GM18858 (cell line): ENCODE measurements around the gene PTGER4.

ENCODE experiments used
- ATAC-seq: cut with Tn5 transposase; IDR thresholded peaks from one replicate; pipeline ENCODE4 v1.9.1; 2021; ENCODE audit not compliant: unreplicated experiment

PTGER4 gene

DNA sequence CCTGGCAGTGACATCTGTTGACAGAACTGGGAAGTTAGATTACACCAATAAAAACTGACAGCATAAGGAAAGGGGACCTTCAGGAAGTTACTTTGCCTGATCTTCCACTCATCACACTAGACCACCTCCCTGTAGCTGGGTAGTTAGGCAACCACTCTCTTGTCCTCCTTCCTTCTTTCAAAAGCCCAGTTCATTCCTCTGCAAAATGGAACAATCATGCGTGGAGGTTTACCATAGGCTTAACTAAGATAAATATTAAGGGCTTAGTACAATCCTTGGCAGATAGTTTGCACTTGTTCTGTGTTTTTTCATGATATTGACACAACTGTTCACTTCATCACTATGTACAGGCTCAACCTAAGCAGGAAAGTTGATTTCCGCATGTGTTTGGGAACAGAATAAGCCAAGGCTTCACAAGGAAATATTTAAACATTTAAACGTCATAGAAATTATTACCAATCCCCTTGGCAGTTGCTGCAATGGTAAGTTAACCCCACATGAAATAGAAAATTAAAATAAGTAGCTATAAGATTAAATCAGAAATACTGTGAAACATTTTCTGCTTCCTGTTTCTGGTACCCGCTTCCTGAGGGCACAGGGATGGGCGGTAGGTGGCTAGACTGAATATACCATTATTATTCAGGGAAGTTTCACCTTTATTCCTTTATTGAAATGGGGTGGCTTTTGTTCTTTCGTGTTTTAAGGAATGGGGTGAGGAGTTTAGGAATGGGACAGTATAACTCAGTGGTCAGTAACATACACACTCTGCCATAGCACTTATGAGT is 9.9 kb upstream of the PTGER4 start:
- ATAC-seq = no peak

DNA sequence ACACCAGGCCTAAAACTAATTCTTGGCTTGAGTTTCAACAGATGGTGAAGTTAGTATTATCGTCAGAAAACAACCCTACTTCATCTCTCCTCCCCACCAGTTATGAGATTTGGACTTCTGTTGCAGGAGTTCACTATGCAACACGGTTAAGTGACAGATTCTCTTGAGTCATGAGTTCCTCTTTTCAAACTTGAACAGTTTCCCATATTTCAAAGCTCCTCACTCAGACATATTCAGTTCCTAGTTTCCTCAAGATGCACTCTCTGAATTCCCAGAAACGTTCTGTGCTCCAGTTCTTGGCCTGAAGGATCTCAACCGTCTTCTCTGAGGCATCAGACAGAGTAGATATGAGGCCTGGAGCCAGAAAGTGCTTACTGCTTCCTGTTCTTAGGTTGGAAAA is 7.3 kb upstream of the PTGER4 start:
- ATAC-seq = no peak

DNA sequence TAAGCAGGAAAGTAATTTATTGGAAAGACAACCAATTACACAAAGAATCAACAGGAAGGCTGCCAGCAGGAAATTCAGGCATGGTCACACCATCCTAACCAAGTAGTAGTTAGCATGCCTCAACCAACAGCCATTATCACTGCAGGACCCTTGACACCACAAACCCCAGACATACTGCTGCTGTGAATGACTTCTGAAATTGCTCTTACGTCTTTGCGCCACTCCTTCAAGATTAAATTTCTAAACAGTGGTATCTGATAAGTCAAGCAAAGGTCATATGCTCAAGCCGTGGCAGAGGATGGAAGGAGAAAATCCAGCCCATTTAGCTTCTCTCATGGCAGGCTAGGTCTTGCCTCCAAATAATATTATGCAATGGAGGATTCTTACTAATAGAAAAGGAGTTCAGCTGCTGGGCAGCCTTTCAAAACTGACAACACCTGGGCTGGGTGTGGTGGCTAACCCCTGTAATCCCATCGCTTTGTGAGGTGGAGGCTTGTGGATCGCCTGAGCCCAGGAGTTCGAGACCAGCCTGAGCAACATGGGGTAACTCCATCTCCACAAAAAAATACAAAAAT is 5.0 kb upstream of the PTGER4 start:
- ATAC-seq = no peak

DNA sequence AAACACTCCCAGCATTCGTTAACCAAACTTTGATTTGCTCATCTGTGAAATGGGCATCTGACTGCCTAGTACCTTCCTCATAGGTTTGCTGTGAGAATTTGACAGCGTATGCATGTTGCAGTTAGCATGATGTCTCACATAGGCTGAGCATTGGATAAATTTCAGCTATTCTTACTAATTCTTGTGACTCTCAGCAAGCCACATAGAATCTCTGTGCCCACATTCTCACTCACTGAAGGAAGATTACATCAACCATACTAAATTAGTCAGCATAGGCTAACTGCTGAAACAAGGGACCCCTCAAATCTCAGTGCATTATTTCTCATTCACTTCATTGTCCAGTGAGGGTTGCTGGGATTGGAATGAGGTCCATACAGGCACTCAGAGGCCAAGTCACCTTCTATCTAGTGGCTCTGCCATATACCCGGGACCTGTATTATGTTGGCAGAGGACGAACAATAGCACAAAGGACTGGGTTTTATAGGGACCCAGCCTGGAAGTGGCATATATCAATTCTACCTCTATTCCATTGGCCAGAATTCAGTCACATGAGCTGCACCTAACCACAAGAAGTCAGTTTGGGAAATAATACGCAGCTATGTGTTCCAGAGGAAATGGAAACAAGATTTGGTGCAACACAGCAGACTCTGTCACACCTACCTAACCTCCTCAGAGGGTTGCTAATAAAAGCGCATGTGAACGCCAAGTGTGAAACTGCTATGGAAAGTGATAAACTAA is 4.2 kb upstream of the PTGER4 start:
- no peak for ATAC-seq

DNA sequence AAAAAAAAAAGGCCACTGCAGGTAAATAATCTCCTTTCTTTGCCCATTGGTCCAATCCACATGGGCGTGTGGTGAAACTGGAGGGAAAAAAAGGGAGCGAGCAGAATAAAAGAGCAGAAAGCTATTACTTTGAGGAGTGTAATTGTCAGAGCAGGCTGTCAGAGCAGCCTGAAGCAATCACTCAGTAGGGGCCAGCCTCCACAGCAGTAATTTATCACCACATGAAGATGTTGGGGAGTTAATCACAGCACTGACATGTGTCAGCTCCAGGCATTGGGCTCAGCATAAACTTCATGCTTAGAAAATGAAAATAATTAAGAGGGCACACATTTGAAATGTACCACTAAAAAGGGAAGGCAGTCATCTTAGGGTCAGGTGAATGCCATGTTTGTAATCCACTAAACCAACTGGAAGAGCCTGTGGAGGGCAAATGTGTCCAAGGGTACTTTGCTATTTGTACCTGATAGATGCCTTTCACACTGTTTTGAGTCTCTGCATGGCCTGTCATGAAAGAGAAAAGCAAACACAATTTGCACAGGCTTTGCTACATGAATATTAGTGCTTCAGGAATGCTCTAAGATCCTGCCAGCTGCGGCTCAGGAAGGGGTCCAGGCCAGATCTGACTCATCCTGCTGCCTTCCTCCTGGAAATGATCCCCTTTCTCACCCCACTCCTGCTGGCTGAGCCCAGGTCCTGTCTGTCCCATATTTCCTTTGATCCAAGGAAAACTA is 2.9 kb upstream of the PTGER4 start:
- no peak for ATAC-seq

DNA sequence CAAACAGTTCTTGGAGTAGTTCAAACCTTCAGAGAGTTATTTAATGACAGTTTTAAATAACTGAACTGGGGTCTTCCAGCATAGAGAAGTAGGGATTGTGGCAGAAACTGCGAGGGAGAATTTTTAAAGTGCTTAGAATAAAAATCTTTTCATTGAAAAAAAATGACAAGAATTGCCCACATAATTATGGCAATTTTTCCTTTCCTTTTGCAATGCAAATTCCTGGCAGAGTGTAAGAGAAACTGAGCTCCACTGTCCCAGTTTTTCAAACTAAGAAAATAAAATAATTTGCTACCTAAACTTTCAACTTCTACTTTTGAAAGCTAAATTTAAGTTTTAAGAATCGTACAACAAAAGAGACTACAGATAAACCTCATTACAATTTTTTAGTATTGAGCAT is 2.3 kb upstream of the PTGER4 start:
- no peak for ATAC-seq

DNA sequence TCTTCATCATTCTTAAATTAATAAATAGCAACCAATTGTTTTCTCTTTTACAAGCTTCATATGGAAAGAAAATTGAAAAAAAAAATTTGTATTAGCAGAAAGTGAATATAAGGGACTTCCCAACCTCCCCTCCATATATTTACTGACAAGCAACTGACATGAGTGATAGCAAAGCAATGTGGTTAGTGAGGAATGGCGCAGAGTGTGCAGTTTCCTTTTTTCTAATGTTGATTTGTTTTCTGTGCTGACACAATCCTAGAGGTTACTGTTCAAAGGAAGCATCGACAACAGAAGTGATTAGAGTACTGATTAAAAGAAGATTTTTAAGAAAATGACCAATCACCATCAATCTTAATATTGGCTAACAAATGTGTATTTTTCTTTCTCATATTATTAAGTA is 1.7 kb upstream of the PTGER4 start:
- no peak for ATAC-seq

DNA sequence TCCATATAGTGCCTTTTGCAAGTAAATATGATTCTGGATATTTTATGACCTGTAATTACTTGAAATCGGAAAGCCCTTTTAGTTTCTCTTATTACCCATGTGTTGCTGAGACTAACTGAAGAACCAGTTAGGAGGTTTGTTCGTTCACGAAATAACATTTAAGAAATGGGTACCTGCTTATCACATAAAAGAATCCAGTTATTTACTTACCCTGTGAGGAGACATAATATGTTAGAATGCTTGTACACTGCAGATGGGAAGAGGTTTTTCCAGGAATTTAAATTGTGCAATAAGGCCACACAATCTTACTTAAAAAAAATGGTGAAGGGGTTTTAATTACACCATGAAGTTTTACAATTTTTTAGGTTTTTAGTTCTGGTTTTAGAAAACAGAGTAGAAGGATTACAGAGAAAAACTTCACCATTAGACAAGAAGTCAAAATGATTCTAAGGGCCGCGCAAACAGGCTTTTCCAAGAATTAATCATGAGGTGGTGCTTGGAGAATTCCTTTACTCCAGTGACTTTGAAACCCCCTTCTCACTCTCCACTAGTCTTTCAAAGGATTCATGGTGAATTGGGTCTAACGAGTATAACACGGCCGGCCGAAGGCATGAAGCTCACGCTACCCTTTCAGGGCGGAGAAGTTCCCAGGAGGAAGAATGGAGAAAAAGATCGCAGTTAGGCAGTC is 1.1 kb upstream of the PTGER4 start:
- no peak for ATAC-seq

DNA sequence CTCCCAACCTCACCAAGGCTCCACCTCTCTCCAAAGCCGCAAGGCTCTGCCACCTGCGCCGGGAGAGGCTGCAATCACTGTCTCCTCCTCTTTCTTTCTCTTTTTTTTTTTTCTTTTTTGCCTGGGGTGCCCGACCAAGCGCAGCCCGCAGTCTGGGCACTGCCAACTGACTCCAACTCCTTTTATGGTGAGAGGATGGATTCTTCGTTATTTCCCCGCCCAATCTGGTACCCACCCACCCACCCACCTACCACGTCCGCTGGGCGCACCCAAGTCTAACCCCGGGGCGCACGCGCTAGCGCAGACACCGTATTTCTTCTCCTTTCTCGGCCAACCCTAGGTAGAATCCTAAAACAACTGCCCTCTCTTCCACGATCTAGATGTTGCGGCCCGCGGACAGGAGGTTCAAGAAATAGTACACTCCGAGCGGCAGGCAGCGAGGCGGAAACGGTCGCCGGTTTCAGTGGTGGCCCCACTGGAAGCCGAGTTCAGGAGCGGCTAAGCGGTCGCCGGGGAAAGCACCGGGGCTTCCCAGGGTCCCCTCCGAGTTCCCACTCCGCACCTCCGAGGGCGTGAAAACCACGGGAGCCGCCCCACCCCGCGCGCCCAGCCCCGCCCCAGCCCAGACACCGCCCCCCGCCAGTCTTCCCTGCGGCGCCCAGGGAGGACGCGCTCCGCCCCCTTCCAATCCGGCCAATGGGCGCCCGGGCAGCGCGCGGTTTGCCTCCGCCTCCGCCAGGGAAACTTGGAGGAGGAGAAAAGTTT is 385 bp upstream of the PTGER4 start:
- peak; percentile 74 for ATAC-seq

DNA sequence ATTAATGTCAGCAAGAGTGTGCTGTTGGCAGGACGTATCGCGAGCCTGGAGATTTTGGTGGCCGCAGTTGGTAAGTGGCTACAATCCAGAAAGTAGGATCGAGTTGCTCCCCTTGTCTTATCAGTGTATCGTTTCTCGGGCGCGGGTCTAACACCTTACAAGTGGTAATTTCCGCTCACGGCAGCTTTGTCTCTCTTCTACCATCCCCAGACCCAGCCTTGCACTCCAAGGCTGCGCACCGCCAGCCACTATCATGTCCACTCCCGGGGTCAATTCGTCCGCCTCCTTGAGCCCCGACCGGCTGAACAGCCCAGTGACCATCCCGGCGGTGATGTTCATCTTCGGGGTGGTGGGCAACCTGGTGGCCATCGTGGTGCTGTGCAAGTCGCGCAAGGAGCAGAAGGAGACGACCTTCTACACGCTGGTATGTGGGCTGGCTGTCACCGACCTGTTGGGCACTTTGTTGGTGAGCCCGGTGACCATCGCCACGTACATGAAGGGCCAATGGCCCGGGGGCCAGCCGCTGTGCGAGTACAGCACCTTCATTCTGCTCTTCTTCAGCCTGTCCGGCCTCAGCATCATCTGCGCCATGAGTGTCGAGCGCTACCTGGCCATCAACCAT is 1.1 kb downstream of the PTGER4 start:
- no peak for ATAC-seq

DNA sequence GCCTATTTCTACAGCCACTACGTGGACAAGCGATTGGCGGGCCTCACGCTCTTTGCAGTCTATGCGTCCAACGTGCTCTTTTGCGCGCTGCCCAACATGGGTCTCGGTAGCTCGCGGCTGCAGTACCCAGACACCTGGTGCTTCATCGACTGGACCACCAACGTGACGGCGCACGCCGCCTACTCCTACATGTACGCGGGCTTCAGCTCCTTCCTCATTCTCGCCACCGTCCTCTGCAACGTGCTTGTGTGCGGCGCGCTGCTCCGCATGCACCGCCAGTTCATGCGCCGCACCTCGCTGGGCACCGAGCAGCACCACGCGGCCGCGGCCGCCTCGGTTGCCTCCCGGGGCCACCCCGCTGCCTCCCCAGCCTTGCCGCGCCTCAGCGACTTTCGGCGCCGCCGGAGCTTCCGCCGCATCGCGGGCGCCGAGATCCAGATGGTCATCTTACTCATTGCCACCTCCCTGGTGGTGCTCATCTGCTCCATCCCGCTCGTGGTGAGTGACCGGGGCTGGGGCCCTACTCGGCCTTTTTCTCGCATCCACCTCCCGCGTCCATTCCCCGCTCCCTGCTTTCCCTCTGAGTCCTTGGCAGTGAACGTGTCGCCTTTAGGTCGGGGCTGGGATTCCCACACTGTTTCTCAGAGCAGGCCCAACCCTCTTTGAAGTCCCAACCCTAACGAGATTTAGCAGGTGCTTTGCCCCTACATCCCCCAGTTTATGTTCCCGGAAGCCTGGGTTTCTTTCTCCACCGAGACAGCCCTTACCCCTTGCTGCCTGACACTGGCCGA is 1.8 kb downstream of the PTGER4 start:
- ATAC-seq = no peak

DNA sequence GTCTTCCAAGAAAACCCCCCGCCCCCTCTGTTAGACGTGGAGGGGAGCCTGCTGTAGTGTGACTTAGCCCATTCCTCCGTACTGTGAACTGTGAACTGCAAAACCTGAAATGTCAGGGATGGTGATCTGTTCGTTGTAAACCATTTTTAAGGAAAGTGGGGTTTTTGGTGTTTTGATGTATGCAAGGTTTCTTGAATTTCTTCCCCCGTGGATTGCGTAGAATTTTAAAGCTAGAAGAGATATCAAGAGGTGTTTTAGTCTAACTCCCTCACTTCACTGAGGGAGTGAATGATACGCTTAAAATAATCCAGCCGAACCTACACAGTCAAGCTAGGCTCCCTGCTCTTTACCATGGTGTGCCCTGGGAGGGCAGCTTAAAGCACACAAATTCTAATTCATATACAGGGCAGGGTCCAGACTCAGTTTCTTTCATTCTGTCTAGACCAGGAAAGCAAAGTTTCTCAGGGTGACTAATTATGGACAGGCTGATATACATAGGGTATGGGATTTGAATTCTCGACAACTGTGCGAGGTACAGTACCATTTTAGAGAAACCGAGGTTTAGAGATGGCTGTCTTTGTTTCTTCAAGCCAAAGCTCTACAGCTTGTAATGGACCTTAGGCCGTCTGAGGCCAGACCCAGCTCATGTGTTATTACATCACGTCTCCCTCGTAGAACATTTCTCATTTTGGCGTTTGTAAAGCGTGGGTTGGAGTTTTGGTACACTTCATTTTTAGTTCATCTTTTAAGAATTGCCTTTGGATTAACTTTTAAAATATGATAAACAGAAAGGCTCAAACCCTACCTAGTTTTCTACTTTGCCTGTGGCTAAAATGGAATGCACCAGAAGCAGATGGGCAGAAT is 2.7 kb downstream of the PTGER4 start:
- no peak for ATAC-seq

DNA sequence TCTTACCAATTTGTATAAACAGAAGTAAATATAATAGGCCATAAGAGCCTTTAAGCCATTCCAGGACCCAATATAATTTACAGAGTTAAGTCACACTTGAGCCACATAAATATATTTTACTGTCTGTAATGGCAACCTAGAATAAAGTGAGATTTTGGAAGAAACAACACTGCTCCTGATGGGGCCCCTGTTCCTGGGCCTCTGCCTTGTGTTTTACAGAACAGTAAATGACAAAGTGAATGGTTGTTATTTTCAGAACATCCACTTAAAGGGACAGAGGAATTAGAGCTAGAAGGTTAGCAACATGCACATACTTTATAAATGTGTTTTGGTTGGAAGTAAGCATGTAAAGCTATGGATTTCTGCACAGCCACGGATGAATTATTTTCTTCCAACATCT is 3.6 kb downstream of the PTGER4 start:
- no peak for ATAC-seq

DNA sequence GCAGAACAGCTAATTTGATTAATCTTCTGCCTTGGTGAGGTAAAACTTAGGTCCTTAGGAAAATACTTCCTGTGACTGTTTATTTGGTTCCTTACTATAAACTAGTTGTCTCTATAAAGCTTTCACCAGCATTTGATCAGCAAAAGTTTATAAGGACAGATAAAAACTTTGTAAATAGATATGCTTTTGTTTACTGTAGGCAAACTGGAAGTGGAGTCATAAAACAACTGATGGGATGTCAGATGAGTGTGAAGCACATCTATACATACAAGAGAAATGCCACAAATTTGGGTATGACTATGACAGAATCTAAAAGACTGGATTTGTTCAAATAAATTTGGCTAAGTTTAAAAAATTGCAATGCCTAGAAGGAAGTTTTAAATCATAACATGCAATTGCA is 5.5 kb downstream of the PTGER4 start:
- no peak for ATAC-seq

DNA sequence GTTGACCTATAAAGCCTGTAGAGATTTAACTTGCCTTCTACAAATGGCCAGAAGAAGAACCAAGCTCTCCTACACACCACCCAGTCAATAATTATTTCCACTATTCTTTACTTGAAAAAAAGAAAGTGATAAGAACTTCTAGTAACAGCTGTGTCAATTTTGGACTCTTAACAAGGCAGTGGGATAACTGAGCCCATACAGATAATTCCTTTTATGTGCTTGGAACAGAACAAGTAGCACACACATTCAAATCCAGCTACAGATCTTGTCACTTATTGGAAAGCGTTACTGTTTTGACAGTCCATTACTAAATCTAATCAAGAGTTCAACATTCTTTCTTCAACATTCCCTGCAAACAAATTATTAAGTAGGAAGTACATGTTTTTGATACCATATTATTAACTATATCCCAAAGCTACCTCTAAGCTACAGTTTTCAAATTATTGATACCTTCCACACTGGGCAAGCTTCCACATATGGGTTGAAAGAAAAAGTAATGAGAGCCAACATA is 6.3 kb downstream of the PTGER4 start:
- no peak for ATAC-seq

DNA sequence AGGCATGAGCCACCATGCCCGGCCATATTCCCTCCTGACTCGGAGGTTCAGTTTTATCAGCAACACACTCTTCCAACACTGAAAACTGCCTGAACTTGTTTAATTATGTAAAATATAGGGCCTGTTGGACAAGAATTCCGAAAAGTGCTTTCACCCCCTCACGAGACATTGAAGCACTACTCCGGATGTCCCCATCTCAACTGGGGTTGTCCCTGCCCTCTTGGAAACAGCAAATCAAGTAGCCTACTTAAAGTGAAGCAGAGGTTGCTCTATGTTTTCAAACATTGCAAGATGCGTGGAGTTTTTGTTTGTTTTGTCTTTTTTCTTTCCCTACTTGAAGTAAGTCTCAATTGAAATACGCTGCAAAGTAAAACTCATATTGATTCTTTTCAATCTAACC is 7.6 kb downstream of the PTGER4 start:
- ATAC-seq = no peak

DNA sequence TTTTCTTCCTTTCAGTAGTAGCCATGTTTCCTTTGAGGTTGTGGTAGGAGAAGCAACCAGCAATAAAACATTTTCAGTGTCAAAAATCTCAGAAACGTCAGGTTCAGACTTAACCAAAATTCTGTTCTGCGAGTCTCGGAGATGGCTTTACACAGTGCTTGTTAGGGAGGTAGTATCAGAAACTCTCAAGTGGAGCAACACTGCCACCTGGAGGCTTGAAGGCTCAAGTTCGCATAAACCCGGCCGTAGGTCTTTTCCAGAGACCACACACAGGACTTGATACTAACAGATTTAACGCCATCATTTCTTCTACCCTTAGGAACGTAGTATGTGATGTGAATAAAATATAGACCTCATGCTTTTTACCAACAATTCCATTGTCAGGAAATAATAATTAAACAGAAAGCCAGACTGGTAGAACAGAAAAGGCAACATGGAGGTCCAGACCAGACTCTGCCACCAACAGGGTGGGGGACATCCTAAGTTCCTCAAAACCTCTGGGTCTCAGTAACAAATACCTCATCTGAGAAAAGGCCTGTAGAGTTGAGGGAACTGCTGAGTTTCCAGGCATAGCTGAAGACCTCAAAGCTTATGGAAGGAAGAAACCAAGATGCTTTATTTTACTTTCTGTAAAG is 8.5 kb downstream of the PTGER4 start:
- peak; percentile 87 for ATAC-seq
